Nephron (organoid): ENCODE measurements around the gene GYS2.

Experiments
- H3K27ac Mint-ChIP-seq, 3 experiments: 2 replicates each; pipeline ENCODE4 v1.8.0; 2020; ENCODE audit warnings: mixed read lengths in 3 of 3, mild to moderate bottlenecking in 2 of 3, moderate library complexity in 1 of 3
- H3K27me3 Mint-ChIP-seq: 2 replicates; pipeline ENCODE4 v1.8.0; 2021; ENCODE audit warnings: low read depth, mild to moderate bottlenecking, moderate library complexity, mixed read lengths
- H3K36me3 Mint-ChIP-seq: 2 replicates; pipeline ENCODE4 v1.8.0; 2020; ENCODE audit warnings: low read depth, mixed read lengths
- H3K4me1 Mint-ChIP-seq: 2 replicates; pipeline ENCODE4 v1.8.0; 2020; ENCODE audit warnings: mixed read lengths
- H3K4me3 Mint-ChIP-seq, 3 experiments: 2 replicates each; pipeline ENCODE4 v1.8.0; 2020; ENCODE audit warnings: mild to moderate bottlenecking in 3 of 3, mixed read lengths in 3 of 3, moderate library complexity in 2 of 3
- H3K9me3 Mint-ChIP-seq: 2 replicates; pipeline ENCODE4 v1.8.0; 2020; ENCODE audit warnings: mixed read lengths
- CTCF ChIP-seq, 3 experiments: fragments of 200-600 bp; sonication (generic); IDR thresholded peaks; one replicate each; pipeline ENCODE4 v1.5.0; 2021; ENCODE audit warnings: antibody characterized with exemption in 3 of 3; ENCODE audit not compliant: unreplicated experiment in 3 of 3

Gene GYS2

GRCh38 chr12:21580748-21581516, 23.7 kb downstream of the GYS2 start:
- Mint-ChIP-seq H3K9me3 (no peaks in the 10 kb centered on the region), H3K27ac (no peak overlapping the region), H3K36me3 (no peaks in the 10 kb centered on the region), H3K4me1 (no peaks in the 10 kb centered on the region), H3K4me3 (no peak overlapping the region), H3K27me3 (no peaks in the 10 kb centered on the region)
- no peak for TF ChIP-seq CTCF (IDR thresholded peaks at IDR 0.05; ENCODE audit: unreplicated experiment in 3 of 3)

GRCh38 chr12:21577516-21577915, 27.1 kb downstream of the GYS2 start:
- no peak overlapping the region for H3K4me3 Mint-ChIP-seq
- no peaks in the 10 kb centered on the region for H3K4me1 Mint-ChIP-seq
- TF ChIP-seq CTCF (IDR thresholded peaks at IDR 0.05; ENCODE audit: unreplicated experiment in 3 of 3), result no peak
- H3K36me3 Mint-ChIP-seq, result no peaks in the 10 kb centered on the region
- no peaks in the 10 kb centered on the region for H3K27me3 Mint-ChIP-seq
- no peaks in the 10 kb centered on the region for H3K9me3 Mint-ChIP-seq
- no peak overlapping the region for H3K27ac Mint-ChIP-seq

- Mint-ChIP-seq H3K27me3 (no peaks in the 10 kb centered on the region), H3K27ac (no peak overlapping the region), H3K4me1 (no peaks in the 10 kb centered on the region), H3K9me3 (no peaks in the 10 kb centered on the region), H3K36me3 (no peaks in the 10 kb centered on the region), H3K4me3 (no peak overlapping the region)
- TF ChIP-seq CTCF (IDR thresholded peaks at IDR 0.05; ENCODE audit: unreplicated experiment in 3 of 3), result no peak
Observed at GRCh38 chr12:21576431-21576830, 28.2 kb downstream of the GYS2 start.

GRCh38 chr12:21573733-21574358, 30.8 kb downstream of the GYS2 start:
- H3K36me3 Mint-ChIP-seq, result no peaks in the 10 kb centered on the region
- peaks cover 7% of the 10 kb centered on the region for H3K4me1 Mint-ChIP-seq
- H3K9me3 Mint-ChIP-seq, result no peaks in the 10 kb centered on the region
- no peaks in the 10 kb centered on the region for H3K27me3 Mint-ChIP-seq
- no peak overlapping the region for H3K4me3 Mint-ChIP-seq
- no peak for TF ChIP-seq CTCF (IDR thresholded peaks at IDR 0.05; ENCODE audit: unreplicated experiment in 3 of 3)
- no peak overlapping the region for H3K27ac Mint-ChIP-seq

GRCh38 chr12:21571046-21571445, 33.6 kb downstream of the GYS2 start:
- Mint-ChIP-seq H3K4me3 (no peak overlapping the region), H3K4me1 (peaks cover 7% of the 10 kb centered on the region), H3K27me3 (no peaks in the 10 kb centered on the region), H3K27ac (no peak overlapping the region), H3K36me3 (no peaks in the 10 kb centered on the region), H3K9me3 (no peaks in the 10 kb centered on the region)
- no peak for TF ChIP-seq CTCF (IDR thresholded peaks at IDR 0.05; ENCODE audit: unreplicated experiment in 3 of 3)

- Mint-ChIP-seq H3K4me3 (no peak overlapping the region), H3K36me3 (no peaks in the 10 kb centered on the region), H3K9me3 (no peaks in the 10 kb centered on the region), H3K4me1 (peaks cover 7% of the 10 kb centered on the region), H3K27me3 (no peaks in the 10 kb centered on the region), H3K27ac (no peak overlapping the region)
- no peak for TF ChIP-seq CTCF (IDR thresholded peaks at IDR 0.05; ENCODE audit: unreplicated experiment in 3 of 3)
Observed at GRCh38 chr12:21568115-21568514, 36.5 kb downstream of the GYS2 start.
